NCI-H69 (cell line): ENCODE data around the gene TSPAN14.

Source experiments
- DNase-seq: peaks from one replicate; lab custom pipeline; 2025; lab: John Stamatoyannopoulos, UW

TSPAN14 gene

DNA sequence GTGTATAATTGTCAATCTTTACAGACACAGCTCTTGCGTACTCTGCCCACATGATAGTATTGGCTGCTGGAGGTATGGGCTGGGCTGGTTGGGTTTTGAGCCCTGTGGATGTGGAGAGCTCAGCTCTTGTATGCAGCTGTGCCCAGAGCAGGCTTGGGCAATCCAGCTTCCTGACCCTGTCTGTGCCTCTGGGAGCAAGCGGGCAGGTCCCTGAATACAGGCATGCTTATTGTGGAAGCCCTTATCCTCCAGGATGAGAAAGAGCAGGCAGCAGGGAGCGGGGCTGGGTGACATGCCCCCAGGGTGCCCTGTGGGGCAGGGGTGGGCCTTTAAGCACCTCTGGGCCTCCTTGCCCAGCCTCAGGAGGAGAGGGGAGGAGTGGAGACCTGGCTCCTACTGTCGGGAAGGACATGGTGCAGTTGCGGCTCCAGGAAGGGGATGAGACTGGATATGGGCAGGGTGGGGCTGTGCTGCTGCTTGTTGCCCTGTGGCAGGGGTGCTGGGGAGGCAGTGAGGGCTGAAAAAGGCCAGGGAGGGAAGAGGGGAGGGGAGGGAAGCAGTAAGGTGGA is 50.9 kb downstream of the TSPAN14 start:
- no peak for DNase-seq

DNA sequence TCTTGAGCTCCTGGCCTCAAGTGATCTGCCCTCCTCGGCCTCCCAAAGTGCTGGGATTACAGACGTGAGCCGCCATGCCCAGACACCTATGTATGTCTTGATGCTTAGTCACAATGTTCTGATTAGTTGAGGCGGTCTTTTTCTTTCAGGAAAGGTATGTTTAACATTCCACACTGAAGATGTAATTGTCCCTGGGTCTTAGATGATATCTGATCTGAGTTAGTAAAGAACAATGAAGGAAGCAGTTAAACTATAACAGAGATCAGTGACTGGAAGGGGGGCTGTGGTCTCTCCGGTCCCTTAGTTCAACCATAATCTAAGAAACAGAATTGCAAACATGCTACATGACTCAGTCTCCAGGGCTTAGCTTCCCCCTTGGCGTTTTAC is 52.1 kb downstream of the TSPAN14 start:
- DNase-seq: no peak

DNA sequence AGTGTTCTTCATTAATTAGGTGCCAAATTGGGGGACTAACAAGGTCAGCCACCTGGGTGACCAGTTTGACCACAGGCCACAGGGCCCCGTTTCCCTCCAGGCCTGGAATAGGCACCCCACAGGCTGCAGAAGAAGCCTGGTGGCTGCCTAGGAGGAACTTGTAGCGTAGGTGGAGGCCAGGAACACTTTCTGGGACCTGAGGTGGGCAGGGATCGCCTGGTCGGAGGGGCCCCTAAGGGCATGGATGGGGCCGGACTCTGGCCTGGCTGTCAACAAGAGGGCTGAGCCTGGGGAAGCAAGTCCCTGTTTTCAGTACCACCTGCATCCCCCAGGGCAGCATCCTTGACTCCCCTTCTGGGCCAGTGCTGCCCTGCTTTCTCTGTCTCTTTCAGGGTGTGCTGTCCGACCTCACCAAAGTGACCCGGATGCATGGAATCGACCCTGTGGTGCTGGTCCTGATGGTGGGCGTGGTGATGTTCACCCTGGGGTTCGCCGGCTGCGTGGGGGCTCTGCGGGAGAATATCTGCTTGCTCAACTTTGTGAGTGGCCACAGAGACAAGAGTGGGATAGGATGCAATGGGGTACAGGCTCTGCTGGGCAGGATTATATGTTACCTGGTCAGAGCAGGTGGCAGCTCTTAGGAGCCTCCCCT is 52.9 kb downstream of the TSPAN14 start:
- no peak for DNase-seq

DNA sequence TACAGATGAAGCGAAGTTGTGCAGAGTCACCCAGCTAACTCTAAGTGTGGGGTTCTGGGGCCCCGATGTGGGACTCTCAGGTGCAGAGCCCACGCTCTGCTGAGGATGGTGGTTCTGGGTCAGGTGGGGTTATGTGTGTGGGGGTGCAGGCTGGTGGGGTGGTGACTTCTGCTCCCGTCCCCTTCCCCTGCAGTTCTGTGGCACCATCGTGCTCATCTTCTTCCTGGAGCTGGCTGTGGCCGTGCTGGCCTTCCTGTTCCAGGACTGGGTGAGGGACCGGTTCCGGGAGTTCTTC is 54.9 kb downstream of the TSPAN14 start:
- no peak for DNase-seq

DNA sequence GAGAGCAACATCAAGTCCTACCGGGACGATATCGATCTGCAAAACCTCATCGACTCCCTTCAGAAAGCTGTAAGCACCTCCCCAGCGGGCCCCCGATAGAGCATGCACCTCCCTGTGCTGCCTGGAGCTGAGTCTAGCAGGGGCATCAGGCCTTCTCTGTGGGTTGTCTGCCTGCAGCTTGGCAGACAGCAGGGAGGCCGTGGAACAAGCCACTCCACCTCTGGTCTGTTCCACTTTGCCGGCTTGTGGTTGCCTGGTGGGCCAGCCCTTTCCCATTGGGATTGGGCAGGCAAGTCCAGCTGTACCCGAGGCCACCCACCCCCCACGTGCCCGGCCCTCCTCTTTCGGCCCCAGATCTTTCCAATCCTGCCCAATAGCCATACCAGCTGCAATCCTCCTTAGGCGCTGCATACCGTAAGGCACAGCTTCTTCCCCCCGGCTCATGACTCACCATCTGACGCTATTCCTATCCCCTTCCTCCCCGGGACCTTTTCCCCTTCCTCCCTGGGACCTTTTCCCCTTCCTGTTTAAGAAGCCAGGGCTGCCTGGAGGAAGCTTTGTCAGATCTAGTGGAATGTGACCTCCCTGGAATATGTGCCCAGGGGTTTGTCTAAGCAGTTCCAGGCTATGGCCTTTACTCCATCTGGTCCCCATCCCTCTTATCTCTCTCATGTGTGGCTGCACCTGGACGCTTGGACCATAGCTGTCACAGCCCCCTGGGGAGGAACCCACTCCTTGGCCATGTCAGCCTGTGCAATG is 55.5 kb downstream of the TSPAN14 start:
- DNase-seq: no peak

DNA sequence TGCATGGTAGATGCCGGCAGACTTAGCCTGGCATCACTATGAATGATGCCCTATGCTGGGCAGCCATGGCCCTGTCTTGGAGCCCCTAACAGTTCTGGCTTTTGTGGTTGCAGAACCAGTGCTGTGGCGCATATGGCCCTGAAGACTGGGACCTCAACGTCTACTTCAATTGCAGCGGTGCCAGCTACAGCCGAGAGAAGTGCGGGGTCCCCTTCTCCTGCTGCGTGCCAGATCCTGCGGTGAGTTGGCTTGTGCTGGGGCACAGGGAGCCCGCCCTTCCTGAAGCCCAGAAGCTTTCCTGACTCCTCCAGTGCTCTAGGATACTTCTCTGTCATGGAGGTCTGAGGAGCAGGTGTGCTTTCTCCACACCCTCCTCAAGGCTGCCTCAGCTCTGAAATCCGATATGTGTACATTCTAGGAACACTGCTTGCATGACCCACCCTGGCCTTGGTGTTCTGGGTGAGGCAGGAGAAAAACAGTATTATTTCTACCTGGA is 58.0 kb downstream of the TSPAN14 start:
- peak; percentile 7 for DNase-seq

DNA sequence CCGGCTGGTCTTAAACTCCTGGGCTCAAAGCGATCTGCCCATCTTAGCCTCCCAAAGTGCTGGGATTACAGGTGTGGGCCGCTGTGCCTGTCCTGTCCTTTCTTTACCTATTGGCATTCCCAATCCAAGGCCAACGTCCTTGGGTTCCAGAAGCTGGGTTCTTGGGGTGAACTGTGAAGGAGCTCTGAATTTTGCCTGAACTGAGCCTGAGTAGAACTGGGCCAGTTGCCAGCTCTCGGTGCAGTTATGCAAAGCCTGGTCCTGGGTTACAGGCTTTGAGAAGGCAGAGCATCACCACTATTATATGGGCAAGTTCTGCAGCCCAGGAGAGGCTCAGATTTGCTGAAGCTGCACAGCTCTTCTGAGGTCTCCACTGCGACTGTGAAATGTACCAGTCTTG is 59.0 kb downstream of the TSPAN14 start:
- no peak for DNase-seq

DNA sequence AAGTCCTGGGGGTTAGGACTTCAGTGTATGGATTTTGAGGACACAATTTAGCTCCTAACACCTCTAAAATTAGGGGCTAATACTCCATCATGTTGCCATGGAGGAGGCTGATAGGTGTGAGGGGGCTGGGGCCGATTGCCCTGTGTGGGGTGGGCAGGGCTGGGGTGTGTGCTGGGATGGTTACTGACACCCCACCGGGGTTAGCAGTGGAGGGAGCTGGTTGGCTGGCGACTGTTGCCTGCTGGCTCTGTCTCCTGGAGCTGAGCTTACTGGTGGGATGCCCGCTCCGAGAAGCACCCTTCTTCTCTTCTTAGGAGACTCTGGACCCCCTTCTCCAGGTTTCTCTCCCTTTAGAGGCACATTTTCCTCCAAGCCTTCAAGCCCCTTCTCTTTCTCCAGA is 61.4 kb downstream of the TSPAN14 start:
- DNase-seq: no peak

DNA sequence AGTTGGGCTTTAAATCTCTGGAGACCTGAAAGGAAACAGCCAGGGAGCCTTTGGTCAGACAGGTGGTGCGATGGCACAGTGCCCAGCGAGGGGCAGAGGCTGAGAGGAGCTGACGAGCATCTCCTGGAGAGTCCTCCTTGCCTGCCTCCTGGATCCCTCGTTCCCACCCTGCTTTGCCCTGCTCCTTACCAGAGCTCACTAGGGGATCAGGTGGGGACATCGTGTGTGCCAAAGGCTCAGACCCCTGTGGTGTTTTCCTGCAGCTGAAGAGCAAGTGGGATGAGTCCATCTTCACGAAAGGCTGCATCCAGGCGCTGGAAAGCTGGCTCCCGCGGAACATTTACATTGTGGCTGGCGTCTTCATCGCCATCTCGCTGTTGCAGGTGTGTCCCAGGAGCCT is 61.8 kb downstream of the TSPAN14 start:
- DNase-seq: no peak

DNA sequence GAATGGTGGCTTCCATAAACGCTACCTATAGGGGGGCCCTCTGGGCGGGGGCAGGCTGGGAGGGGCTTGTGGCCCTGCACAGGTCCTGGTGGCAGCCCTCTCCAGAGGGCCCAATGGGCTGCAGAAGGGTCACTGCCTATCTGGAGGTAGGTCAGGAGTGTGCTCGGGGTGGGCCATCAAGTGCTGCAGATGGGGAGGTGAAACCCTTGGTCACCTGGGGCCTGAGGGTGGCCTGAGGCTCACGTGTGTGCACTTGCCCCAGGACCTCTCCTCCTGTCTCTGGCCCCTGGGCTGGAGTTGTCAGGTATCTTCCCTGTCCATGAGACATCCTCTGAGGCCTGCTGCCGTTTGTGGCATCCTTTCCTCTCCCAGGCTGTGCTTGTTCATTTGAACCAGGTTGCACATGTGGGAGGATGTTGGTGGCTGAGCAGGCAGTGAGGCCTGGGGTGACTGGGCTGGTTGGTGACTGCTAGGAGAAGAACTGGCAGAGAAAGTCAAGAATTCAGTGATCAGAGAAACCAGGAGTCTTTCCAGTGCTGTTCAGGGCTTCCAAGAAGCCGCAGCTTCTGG is 62.5 kb downstream of the TSPAN14 start:
- DNase-seq: no peak

DNA sequence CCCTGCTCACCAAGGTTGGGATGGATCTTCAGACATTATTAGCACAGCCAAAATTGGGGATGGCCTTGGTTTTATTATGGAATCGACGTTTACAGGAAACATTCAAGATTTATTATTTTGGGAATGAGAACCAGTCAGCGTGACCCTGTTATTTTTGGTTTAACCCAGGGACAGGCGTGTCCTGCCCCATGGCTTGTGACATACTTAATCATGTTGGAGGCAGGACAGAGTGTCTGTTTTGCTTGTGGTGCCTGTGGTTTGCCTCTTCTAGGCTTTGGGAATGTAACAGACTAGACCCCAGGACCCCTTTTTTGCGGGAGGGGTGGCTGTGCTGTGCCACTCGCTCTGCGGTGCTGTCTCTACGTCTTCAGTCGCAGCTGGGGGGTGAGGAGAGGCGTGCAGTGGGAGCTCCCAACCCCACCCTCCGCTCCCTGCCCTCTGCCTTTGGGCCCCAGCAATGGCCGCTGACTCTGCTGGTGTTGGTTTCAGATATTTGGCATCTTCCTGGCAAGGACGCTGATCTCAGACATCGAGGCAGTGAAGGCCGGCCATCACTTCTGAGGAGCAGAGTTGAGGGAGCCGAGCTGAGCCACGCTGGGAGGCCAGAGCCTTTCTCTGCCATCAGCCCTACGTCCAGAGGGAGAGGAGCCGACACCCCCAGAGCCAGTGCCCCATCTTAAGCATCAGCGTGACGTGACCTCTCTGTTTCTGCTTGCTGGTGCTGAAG is 63.5 kb downstream of the TSPAN14 start:
- DNase-seq: no peak

DNA sequence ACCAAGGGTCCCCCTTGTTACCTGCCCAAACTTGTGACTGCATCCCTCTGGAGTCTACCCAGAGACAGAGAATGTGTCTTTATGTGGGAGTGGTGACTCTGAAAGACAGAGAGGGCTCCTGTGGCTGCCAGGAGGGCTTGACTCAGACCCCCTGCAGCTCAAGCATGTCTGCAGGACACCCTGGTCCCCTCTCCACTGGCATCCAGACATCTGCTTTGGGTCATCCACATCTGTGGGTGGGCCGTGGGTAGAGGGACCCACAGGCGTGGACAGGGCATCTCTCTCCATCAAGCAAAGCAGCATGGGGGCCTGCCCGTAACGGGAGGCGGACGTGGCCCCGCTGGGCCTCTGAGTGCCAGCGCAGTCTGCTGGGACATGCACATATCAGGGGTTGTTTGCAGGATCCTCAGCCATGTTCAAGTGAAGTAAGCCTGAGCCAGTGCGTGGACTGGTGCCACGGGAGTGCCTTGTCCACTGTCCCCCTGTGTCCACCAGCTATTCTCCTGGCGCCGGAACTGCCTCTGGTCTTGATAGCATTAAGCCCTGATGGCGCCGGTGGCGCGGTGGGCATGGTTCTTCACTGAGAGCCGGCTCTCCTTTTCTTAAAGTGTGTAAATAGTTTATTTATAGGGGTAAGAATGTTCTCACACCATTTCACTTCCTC is 64.2 kb downstream of the TSPAN14 start:
- no peak for DNase-seq

DNA sequence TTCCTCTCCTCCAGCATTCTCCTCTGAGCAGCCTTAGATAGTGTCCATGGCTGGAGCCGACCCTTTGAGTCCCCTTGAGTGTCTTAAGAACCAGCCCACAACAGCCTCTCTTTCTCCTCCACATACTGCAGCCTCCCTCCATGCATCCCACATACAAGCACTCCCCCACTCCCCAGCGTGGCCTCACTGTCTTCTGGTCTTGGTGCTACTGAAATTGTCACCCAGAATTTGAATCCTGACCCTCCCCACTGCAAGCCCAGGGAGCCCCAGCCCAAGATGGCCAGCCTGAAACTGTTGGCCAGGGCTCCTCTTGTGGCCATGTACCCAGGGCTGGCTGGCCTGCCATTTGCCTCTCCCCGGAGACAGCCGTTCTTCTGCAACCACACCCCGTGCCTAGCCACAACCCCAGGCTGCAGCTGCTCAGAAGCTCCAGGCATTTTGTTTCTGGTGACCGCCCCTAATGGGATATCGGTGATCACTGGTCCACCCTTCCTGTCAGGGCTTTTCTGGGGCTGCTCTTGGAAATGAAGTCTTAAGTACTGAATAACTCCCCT is 64.8 kb downstream of the TSPAN14 start:
- DNase-seq: no peak

DNA sequence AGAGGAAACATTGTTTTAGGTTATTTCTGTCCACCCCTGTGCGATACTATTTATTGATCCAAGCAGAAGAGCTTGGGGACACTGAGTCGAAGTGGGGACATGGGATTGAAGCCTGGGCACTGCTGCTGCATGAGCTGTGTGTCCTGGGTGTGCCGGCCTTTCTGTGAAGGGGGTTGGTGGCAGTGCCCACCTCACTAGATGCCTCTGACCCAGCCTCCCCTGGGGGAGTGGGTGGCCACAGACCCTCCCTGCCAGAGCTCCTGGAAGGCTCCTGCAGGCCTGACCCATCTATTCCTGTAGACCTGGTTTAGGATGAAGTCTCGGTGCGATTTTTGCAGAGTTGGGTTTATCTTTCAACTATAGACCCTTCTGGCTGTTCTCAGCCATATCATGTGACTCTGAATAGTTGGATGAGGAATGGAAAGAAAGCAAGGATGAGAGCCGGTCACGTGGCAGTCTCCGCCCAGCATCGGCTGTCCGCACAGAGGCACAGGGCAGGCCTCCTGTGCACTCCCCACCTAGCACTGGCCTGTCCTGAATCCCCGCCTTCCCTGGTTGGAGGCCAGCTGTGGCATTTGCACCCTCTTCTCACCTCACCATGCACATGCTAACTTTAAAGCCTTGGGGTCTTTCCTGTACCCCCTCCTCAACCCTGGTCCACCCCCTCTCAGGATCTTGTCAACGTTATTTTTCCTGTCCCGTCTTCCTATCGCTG is 66.0 kb downstream of the TSPAN14 start:
- no peak for DNase-seq

DNA sequence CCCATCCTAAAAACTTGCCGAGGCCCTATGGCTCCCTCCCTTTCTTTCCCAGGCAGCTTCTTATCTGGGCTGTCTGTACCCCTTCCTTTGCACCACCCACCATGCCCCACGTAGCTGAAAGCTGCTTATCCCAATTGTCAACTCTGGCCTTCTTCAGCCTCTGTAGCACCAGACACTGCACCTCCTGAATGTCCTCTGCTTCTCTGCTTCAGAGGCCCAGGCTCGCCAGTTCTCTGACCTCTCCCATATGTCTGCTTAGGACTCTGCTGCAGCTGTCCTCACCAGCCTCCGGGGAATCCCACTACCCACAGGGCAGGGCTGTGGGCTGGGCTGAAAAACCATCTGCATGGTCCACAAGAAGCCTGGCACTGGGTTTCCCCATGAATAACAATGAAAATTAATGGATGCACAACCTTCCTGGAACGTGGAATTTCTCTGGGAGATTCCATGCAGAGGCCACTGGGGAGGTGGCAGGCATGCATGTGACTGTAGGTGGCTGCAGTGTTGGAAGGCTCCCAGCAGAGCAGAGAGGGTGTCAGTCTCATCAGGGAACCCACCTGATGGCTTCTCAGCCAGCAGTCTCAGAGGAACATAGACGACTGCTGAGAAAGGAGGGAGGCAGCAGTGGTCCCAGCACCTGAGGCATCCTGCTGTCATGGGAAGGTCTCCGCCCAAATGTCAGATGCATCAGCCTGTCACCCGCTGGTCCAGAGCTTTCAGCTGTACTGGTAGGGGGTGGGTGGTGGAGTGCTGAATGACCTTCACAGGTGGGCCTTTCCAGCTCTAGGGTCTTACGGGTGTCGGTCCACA is 66.8 kb downstream of the TSPAN14 start:
- DNase-seq: peak; percentile 4

DNA sequence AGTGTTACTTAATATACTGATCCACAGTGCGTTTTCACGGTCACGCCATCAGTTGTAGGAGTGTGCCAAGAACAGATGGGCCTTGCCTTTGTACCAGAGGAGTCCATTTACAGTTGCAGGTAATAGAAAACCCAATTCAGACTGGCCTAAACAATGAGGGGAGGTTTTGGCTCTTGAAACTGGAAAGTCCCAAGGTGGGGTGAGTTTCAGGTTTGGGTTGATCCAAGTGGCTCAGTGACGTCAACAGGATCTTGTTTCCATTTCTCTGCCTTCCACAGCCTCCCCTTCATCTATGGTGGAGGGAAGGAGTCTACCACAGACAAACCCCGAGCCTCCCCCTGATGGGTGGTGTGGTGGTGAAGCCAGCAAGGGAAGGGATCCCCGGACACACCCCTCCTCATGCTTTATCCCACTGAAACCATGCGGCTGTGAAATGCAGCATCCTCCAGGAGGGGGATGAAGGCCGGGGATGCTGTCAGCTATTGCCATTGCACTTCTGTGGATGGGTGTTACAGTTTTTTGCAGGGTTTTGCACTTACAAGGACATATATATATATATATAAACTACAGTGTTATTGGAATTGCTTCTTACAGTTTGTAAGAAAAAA is 68.8 kb downstream of the TSPAN14 start:
- peak; percentile 55 for DNase-seq

DNA sequence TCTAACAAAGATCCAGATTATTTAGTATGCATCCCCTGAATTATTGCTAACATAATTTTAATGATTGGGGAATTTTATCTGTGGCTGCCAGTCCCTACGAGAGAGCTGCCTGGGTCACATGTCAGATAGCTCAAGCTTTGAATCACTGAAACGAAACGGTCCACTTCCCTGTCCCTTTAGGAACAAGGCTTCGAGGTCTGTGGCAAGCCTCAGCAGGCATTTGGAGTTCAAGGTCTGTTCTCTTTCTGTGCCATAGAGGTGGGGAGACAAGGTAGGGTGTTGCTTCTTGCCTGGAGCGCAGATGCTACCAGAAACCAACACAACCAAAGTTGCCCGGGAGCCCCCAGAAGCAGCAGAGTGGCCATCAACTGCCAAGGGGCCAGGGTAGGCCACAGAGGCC is 69.7 kb downstream of the TSPAN14 start:
- DNase-seq: no peak

DNA sequence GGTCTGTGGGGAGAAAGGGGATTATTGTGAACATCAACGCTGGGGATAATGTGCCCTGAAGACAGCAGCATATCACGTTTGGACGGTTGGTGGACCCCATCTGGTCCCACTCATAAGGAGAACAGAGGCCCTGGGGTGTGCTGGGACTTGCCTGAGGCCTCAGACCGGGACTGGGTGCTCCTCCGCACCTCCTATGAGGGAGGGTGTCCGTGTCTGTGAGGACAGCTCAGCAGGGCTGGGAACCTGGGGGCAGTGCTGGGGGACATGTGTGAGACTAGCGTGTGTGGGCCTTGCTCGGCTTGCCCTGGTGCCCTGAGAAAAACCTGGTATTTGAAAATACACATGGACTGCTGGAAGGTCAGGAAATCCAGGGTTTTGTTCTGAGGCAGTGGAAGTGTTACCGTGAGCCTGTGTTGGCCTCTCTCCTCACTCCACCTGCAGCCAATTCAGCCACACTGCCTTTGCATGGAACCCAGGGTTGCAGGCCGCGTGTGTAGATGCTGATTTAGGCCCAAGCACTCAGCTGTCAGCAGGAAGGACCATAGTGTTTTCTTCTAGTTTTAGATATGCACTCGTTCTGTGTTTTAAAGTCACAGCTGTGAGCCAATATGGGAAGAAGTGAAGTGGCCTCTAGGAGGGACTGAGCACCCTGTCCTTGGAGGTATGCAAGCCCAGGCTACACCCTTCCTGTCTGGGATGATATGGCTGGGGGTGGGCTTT is 70.2 kb downstream of the TSPAN14 start:
- DNase-seq: no peak

DNA sequence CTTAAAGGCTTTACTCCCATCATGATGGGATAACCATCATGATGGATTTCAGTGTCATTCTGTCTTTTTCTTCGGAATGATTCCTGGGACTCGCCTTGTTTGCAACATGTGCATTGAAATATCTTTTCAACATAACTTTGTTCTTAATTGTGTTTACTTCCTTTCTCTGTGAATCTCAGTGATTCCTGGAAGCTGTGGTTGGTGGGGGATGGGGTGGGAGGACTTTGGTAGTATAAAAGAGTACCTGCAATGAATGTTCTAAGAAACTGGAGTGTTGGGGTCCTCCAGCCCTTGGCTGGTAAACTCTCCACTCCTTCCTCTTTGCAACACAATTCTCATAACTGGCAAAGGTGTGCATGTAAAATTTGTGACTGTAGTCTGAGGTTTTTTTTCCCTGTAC is 72.1 kb downstream of the TSPAN14 start:
- DNase-seq: no peak
